Activated CD4-positive, alpha-beta T cell treated with anti-CD3 and anti-CD28 coated beads, Interleukin-10, Interleukin-2, amounts not matched to agents 100 ng/mL and 50 ng/mL, durations not matched to agents 16 hours and 8 hours (primary cell): ENCODE data around the gene MEOX2.

Experiments
- DNase-seq: peaks from one replicate; pipeline ENCODE4 v3.0.0-alpha.2; 2020

The MEOX2 gene

DNA sequence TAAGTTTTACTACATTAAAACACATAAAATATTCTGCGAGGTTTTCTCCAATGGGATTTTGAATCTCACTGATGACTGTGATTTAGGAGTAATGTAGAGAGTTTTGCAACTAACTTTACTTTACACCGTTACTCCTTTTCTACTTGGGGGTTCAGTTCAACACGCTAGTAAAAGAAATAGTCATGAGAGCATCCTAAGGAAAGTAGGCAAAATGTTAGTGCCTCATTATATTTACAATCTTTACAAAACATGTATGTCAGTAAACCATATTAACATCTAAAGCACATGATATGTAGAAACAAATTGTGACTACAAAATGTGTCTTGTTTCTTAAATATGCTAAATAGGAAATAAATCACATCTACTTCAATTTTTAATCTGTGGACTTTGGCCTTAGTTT is 6.0 kb downstream of the MEOX2 start:
- no peak for DNase-seq

DNA sequence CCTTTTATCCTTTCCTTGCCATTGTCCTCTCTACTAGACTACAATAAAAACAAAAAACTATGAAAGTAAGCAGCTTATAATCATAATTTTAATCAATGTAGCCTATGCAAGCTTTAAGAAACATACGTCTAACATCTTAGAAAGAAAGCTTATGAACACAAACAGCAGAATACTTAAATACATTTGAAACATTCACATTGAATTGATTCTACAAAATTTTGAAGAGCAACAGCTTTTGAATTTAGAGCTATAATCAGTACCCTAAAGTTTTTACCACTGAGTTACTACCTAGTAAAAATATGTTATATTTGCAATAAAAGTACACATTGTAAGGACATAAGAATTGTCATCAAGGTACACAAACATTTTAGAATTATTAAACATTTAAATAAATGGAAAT is 7.2 kb downstream of the MEOX2 start:
- no peak for DNase-seq

DNA sequence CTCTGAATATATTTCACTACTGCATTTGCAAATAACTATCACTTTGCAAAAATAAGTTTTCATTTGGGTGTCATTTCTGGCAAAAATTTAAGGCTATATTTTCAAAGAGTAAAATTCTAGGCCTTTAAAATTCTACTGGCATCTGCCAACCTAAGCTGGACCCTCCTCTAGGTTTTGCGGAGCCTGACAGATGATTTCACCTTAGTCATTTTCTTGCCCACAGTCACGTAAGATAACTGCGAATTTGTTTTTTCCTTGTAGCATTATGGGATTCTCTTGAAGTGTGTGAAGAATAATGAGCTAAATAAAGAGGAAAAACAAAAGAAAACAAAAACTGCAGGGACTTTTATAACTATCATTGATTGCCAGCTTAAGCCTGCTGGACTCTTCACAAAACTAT is 7.8 kb downstream of the MEOX2 start:
- DNase-seq = no peak

DNA sequence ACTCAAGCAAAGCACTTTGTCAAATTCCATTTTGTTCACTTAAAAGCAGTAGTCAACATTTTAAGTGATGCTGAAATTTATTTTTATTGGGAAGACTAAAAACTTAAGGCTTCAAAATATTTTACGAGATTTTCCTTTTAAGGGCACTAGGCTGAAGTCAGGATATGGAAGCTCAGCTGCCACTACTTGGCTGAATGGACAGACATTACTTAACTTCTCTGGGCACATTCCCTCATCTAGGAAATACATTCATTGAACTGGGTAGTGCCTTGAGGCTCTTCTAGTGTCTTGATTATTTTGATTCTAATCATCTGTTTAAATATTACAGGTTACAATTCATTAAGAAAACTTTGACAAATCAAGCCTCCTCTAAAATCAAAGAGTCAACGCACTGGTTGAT is 11.1 kb downstream of the MEOX2 start:
- no peak for DNase-seq

DNA sequence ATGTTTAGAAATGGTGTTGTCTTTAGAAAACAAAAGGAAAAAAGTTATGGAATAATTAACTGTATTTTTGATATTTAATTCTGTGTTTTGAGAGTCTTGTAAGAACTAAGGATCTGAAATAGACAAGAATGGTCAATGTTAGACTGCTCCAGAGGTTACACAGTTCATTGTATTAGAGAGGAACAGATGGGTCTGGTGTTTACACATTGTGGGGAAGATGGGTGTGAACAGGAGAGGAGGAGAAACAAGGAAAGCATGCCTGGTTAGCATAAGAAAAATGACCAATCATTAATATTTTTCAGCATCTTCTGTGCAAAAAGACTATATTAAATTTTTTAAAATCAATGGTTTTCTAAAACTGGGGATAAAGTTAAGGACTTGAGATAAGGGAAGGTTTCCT is 11.9 kb downstream of the MEOX2 start:
- DNase-seq = no peak

DNA sequence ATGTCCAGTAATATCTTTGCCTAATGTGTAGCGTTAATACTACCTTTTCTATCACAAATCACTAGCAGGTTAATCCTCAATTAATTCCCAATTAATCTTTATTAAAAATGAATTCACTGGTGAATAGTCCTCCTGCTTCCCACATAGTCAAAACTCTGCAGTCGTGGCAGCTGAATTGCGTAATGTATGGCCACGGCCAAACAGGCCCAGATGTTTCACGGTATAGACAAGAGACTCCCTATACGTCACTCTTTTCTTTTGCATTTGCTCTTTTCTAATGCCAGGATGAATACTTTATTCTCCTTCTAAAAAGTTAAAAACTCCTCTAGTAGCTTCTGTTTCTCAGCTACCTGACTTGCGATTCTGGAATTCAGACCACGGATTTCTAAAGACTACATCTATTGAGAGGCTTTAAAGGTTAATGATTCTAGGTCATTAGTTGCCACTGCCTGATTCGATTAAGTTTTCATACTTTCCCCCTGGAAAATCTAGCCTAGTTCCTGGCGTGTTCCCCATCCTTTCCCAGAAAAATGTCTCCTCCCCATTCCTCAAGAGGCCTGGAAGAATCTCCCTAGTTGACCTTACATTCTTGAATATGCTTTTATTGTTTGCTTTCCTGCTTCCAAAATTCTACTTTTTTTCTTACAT is 16.9 kb downstream of the MEOX2 start:
- DNase-seq = no peak

DNA sequence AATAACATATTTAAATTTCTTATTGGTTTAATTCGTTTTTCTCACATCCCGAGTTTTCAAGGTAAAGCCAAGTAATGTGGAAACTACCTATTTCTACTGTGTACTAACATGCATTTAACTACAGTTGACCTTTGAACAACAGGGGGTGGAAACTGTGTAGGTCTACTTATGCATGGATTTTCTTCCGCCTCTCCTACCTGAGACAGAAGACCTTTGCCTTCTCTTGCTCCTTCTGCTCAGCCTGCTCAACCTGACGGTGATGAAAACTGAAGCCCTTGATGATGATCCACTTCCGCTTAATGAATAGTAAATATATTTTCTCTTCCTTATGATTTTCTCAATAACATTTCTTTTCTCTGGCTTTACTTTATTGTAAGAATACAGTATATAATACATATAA is 18.5 kb downstream of the MEOX2 start:
- DNase-seq = no peak

DNA sequence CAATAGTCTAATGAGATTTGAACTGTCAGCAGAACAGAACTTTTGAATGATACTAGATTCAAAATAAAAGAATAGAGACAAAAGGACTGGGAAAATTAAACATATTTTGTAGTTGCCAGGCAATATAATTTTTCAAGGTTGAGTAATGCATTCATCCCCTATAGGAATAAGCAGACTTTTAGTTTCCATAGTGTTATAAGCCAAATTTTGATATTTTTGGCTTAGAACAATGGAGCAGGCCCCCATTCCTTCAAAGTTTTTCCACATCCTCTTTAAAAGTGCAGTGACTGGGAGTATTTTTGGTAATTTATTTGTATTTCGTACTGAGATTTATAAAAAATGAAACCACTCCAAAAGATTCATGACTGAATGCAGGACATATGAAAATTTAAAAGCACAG is 24.0 kb downstream of the MEOX2 start:
- DNase-seq = no peak

DNA sequence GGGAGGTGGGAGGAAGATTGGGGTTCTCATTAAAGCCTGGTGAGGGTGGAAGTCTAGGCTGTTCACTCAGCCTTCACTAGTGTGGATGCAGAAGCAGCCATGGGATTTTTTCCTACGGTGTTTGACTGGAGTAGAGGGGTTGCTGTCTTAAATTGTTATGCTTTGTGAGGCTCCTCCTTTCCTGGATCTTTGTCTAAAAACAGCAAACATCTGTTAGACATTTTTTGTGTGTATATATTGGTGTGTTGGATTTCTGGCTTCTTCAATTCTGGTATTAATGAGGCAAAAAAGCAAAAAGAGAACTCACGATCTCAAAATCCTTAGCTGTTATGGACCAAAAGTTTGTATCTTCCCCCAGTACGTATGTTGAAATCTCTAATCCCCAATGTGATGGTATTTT is 28.2 kb downstream of the MEOX2 start:
- DNase-seq = no peak

DNA sequence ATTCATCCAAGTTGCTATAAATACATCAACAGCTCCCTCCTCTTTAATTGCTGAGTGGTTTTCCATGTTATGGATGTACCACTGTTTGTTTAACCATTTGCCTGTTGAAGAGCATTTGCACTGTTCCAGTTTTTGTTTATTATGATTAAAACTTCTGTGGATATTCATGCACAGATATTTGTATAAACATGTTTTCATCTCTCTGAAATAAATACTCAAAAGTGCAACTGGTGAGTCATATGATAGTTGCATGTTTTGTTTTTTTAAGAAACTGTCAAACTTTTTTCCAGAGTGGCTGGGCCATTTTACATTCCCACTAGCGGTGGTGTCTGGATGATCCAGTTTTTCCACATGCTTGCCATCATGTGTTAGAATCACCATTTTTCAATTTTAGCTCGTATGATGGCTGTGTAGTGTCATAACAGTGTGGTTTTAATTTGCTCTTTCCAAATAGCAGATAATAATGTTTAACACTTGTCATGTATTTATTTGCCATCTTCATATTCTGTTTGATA is 33.6 kb downstream of the MEOX2 start:
- DNase-seq = no peak

DNA sequence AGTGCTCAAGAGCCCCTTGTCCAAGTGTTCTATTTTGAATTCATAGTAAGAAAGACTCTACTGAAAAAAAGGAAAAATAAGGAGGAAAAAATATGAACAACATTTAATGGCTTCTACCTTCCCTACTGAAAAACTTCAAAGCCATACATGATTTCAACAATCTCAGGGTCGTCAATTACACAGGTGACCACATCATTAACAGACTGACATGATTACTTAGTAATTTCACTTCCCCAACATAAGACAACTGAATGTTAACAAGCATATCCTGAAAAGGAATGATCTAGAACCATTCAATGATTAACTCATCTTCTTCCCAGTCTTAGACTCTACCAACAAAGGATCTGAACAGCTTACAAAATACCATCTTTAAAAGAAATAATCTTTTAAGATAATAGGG is 34.8 kb downstream of the MEOX2 start:
- DNase-seq = no peak

DNA sequence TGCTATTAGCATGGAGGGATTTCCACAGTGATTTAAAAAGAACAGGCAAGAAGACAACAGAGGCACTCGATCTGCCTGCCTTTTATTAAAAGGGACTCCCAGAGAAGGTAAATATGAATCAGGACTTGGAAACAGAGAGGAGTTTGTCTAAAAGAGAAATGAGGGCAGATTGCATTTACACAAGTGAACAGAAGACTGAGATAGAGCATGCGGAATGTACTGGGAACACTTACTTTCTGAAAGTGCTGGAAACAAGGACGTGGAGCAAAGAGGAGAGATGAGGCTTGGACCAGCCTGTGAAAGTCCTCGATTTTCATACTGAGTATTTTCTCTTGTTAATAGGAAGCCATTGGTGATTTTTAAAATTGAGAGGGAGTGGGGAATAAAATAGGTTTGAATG is 35.7 kb downstream of the MEOX2 start:
- DNase-seq = no peak

DNA sequence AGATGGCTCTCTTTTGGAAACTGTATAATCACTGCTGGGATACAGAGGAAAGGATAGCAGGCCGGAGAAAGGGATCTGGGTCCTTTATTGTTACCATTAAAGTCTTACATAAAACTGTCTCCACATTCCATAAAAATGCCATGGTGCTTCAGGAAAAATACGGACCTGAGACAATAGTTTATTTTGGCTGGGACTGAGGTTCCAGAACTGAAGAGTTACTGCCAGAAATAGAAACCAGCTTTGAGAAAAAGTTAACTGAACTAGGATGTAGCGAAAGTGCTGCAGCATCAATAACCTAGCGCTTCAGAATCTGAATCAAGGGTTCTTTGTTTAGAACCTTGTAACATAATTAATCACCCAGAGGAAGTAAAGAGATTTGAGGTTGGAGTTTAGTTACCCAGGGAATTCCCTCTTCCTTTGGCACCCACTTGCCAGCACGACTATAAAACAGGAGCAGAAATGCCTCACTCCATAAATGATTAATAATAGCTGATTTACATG is 38.0 kb downstream of the MEOX2 start:
- DNase-seq = no peak

DNA sequence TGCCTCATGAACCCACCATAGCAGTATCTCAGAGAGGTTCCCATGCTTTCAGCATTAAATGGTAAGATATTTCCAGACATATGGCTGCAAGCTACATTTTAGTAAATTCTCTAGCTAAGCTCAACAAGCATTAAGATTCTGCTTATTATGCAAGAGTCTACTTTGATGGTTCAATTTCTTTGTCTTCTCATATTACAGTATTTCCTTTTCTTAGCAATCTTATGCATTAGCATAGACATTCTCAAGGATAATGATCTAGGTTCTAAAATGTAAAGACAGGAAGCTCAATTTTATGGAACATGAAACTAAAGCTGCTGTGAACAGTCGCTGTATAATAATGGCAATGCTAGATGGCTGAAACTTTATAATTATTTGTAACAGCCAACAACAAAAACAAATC is 39.2 kb downstream of the MEOX2 start:
- DNase-seq = no peak

DNA sequence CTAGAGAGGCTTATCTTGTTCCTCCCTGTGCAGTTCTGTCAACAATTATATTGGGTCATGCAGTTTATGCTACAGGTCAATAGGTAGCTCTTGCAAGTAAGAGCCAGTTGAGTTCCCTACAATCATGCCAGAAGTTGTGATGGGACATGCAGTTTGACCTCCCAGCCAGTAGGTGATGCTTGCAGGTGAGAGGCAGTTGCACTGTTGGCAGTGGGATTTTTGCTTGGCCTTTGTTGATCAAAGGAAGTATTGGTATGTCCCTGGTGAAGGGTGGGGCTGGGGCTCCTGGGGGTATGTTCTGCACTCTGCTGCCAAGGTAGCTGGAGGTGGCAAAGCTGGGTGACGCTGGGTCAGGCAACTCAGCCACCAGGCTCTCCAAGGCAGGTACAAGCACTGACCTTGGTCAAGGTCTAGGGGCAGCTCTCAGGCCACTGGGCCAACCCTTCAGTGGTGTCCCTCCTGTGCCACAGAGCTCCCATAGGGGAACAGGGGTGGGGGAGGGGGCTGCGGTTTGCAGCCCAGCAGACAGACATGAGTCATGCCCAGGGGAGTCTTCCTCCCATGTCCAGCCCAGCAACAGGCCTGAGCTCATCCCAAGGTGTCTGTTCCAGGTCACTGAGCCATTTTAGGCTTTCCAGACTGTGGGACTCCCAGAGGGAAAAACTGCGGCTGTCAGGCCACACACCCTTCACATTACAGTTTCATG is 43.3 kb downstream of the MEOX2 start:
- no peak for DNase-seq

DNA sequence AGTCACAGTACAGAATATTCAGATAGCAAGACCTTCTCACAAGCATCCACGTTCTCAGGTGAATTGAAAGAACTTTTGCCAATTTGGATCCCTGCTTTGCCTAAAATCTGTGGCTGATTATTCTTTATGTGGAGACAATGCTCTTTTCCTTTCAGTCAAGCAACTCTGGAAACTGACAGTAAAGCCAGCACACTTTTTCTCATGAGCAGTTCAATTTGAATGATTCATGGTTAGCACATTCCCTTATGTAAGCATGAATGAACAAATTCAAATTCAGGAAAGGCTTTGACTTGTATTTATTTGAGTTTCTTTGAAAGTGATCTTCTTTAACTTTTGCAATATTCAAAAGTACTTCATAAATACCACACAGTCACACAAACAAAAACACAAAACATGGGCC is 57.6 kb downstream of the MEOX2 start:
- DNase-seq = no peak

DNA sequence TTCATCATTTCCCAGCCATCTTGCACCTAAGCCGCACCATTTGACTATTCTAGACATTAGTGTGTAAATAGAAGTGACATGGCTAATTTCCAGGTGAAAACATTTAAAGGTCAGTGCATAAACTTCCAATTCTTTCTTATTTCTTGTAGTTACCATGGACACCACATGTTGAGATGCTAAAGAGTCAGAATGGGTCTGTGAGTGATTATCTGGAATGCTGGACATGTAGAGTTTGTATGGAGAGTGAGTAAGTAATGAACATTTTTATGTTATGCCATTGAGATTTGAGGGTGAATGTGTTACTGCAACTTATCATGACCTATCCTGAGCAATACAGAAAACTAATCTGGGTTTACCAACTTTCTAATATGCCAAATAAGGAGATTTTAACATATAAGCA is 60.4 kb downstream of the MEOX2 start:
- DNase-seq = no peak

DNA sequence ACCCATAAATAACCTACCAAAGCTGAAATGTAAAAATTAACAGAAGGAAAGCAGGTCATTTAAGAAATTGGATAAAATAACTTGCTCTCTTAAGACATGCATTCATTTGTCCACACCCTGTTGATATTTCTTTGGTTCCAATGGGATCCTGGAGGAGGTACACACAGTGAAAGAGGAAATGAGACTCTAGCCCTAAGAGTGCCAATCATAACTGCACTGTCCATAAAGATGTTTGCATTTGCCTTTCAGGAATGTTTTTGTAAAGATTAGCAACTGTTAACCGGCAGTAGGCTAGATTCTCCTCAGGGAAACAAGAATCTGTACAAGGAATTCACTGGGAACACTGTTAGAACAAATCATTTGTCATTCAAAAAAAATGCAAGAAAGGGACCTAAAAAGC is 61.0 kb downstream of the MEOX2 start:
- DNase-seq = no peak

DNA sequence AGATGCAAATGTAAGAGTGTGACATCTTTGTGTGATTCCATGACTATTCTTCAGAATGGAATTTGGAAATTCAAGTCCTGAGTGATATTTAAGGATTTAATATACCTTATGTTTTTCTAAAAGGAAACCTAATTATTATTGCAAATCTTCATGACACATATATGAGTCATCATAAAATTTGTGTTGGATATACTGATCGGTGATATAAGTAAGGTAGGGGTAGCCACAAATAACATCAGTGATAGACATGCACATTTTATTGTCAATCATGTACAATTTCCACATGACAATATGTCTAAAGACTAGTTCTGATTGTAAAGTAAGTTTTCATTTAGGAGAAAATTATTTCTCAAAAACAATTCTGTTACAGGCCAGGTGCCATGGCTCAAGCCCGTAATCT is 65.0 kb downstream of the MEOX2 start:
- DNase-seq = no peak

DNA sequence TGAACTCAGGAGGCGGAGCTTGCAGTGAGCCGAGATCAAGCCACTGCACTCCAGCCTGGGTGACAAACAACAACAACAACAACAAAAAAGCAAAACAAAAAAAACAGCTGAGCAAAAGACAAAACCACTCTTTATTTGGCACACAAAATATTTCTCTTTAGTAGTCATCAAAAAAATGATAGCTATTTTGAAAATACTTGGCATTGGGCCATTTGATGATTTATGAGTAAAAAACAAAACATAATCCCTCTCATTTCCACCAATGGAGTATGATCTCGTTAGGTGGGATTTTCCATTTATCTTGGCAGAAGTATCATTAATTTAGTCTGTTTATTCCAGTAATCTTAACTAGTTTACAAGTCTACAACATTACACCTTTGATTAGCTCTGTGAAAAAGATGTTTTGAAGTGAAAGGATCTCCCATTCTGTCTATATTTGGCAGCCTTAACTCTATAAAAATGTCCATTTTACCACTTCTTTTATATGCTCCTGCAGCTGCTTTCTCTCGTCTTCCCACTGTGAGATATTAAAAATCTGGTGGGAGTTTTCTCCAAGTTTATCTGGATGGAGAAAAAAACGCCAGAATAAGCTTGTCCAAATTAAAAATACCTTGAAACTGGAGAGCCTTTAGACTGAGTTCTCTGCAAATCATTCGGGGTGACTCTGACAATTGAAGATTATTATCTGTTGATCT is 65.8 kb downstream of the MEOX2 start:
- no peak for DNase-seq

DNA sequence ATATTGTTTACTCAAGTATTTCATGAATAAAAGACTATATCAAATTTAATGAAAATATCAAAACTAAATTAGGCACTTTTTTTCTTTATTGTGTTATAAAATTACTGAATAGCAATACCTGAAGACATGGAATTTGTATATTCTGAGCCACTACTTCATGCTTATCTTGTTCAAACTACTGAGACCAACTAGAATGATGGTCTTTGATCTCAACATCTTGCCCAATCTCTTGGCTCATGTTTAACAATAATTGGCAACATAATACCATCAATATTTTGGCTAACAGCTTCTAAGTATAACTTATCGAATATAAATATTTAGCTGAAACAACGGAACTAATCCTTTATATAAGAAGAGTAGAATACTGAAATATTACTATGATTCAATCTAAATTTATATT is 68.2 kb downstream of the MEOX2 start:
- no peak for DNase-seq

DNA sequence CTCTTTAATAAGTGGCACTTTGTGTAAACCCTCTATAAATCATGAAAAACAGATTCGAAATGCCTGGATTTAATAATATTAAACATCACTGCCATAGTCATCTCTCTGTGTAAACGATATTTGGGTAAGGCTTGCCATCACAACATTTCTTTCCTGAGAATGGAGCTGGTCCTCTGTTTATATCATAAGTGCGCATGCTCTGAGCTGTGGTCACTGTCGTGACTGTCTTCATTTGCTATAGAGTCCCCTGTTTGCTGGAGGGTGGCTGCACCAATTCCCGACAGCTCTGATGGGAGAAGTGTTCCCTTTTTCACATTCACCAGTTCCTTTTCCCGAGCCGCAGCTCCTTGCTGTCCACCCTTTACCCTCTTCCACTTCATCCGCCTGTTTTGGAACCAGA is 74.3 kb downstream of the MEOX2 start:
- DNase-seq = no peak

DNA sequence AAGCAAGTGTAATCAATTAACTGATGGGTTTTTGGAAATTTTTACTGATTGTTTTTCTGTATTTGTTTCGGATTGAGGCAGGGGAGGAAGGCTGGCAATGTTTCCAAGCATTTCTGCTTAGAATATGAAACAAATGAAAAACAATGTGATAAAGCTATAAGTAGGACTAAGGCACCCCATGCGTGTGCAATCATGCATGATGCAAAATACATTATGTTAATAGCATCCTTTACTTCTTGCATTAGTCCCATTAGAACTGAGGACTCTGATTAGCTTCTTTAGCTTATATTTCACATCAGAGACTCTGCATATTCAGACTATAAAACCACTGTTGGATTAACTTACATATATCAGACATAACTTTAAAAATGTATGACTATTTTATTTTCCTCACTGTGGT is 76.0 kb downstream of the MEOX2 start:
- DNase-seq = no peak

DNA sequence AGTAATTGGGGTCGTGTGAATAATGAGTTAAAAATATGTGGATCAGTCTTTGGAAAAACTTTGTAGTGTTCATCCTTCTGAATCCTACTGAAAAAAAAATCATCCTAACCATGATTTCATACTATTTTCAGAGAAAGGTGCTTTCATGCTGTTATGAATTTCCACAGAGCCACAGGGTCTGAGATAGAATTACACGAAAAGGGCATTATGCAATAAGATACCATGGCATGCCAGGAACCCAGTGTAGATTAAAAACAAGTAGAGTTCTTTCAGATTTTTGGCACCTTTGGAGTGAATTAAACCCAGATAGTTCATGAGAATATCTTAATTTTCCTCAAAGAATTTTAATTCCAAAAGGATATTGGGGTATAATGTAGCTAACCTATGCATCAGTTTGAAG is 77.2 kb downstream of the MEOX2 start:
- DNase-seq = no peak
